GM23248 (cell line): Measurements from ENCODE around the gene RAB43. TPM values are rescaled to one million over a fixed set of nuclear protein-coding genes. Genes with fewer than 3 reads are reported as not detected.

Experiments used
- DNase-seq: peaks from one replicate; pipeline ENCODE4 v3.0.0-alpha.2; 2015
- H2AFZ ChIP-seq: fragments of 200-600 bp; sonication (generic); 2 replicates; pipeline ENCODE4 v1.6.1; 2016; ENCODE audit warnings: antibody characterized with exemption
- H3F3A ChIP-seq: fragments of 200-600 bp; sonication (generic); 2 replicates; pipeline ENCODE4 v1.6.1; 2016; ENCODE audit warnings: mild to moderate bottlenecking, antibody characterized with exemption, mixed run types; ENCODE audit not compliant: insufficient read depth
- H3K27ac ChIP-seq: fragments of 200-600 bp; sonication (generic); 2 replicates; pipeline ENCODE4 v1.5.1; 2016; ENCODE audit warnings: mild to moderate bottlenecking
- H3K27me3 ChIP-seq: fragments of 200-600 bp; sonication (generic); replicated peaks from 2 replicates; pipeline ENCODE4 v1.6.1; 2016; ENCODE audit warnings: mild to moderate bottlenecking; ENCODE audit not compliant: insufficient read depth
- H3K36me3 ChIP-seq: fragments of 200-600 bp; sonication (generic); 2 replicates; pipeline ENCODE4 v1.6.1; 2016; ENCODE audit warnings: low read depth, mild to moderate bottlenecking
- H3K4me1 ChIP-seq: fragments of 200-600 bp; sonication (generic); 2 replicates; pipeline ENCODE4 v1.6.1; 2016; ENCODE audit warnings: mild to moderate bottlenecking; ENCODE audit not compliant: insufficient read depth
- H3K4me2 ChIP-seq: fragments of 200-600 bp; sonication (generic); one replicate; pipeline ENCODE4 v1.6.1; 2016; ENCODE audit warnings: mild to moderate bottlenecking; ENCODE audit not compliant: unreplicated experiment
- H3K4me3 ChIP-seq: fragments of 200-600 bp; sonication (generic); 2 replicates; pipeline ENCODE4 v1.5.1; 2016; ENCODE audit warnings: mild to moderate bottlenecking
- H3K79me2 ChIP-seq: fragments of 200-600 bp; sonication (generic); 2 replicates; pipeline ENCODE4 v1.6.1; 2016; ENCODE audit warnings: mild to moderate bottlenecking; ENCODE audit not compliant: insufficient read depth
- H3K9ac ChIP-seq: fragments of 200-600 bp; sonication (generic); 2 replicates; pipeline ENCODE4 v1.6.1; 2016; ENCODE audit warnings: mild to moderate bottlenecking
- H3K9me2 ChIP-seq: fragments of 200-600 bp; sonication (generic); 2 replicates; pipeline ENCODE4 v1.6.1; 2016; ENCODE audit warnings: mixed run types, mild to moderate bottlenecking, moderate library complexity; ENCODE audit not compliant: insufficient read depth
- H3K9me3 ChIP-seq: fragments of 200-600 bp; sonication (generic); one replicate; pipeline ENCODE4 v1.6.1; 2017; ENCODE audit warnings: low read depth
- H4K20me1 ChIP-seq: fragments of 200-600 bp; sonication (generic); 2 replicates; pipeline ENCODE4 v1.6.0; 2016; ENCODE audit not compliant: insufficient read depth
- EZH2 ChIP-seq: fragments of 200-600 bp; sonication (generic); IDR thresholded peaks from 2 replicates; pipeline ENCODE4 v1.6.1; 2018; ENCODE audit warnings: antibody characterized with exemption, mild to moderate bottlenecking; ENCODE audit not compliant: insufficient read depth, poor library complexity, severe bottlenecking
- EZH2phosphoT487 ChIP-seq: fragments of 200-600 bp; sonication (generic); IDR thresholded peaks from 2 replicates; pipeline ENCODE4 v1.6.1; 2018; ENCODE audit warnings: antibody characterized with exemption, moderate library complexity, mild to moderate bottlenecking, low read depth; ENCODE audit not compliant: insufficient read depth
- WGBS, 2 experiments: methylation state at CpG; one replicate each; pipeline ENCODE4 v1.1.6; 2015 to 2017; ENCODE audit warnings: low lambda C conversion rate in 2 of 2, low coverage in 1 of 2; ENCODE audit errors: missing lambda C conversion rate in 2 of 2; 5-methylcytosine and 5-hydroxymethylcytosine counted together
- in situ Hi-C: fragments of 300-500 bp; cut with MboI; formaldehyde crosslinking; loops from 2 replicates; pipeline ENCODE4 v1.15.0; 2020
- polyA plus RNA-seq: library from polyadenylated mRNA; unstranded; fragments of >200 nt; fragmentation: Nextera tagmentation; extraction: Ambion mirVana; gene quantifications from 2 replicates; pipeline ENCODE4 v1.2.1, GENCODE V29; 2016
- total RNA-seq: library from RNA; depleted of rRNA; stranded (reverse); fragments of >200 nt; shearing (Covaris generic); gene quantifications from 2 replicates; pipeline ENCODE4 v1.2.3, GENCODE V29; 2014

RAB43 gene
- total and polyA plus RNA-seq, 2 experiments from 2014 or later: 6.9 to 19.7 TPM

DNA sequence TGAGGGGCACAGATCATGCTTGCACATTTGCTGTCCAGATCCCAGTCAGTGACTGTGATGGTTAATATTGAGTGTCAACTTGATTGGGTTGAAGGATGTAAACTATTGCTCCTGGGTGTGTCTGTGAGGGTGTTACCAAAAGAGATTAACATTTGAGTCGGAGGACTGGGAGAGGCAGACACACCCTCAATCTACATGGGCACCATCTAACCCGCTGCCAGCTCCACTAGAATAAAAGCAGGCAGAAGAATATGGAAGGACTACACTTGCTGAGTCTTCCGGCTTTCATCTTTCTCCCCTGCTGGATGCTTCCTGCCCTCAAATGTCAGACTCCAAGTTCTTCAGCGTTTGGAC, 55.9 kb downstream of the RAB43 start:
- in situ Hi-C loops: no loop called here

DNA sequence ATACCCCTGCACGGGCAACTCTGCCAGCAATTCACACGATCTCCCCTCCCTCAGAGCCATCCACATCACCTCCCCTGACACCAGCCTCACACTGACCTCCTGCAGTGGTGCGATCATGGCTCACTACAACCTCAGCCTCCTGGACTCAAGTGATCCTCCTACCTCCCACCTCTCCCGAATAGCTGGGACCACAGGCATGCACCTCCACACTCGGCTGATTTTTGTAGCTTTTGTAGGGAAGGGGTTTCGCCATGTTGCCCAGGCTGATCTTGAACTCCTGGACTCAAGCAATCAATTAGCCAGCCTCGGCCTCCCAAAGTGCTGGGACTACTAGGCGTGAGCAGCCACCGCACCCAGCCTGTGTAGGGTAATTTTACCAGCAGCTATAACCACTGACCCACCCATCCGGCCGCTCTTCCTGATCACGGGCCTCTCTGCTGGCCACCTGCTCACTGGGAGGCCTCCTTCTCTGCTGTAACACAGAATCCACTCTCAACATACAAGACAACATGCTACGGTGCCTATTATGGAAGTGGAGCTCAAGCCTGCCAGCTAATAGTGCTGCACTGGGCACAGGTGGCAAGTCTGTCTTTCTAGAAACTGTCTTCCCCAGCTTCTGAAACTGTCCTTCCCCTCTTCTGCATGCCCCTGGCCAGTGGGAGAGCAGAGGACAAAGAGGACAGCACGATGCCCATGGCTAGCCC, 56.4 kb downstream of the RAB43 start:
- Histone ChIP-seq H3K27me3 (no peaks in the 10 kb centered on the region), H3K9me3 (no peaks in the 10 kb centered on the region), H2AFZ (no peak overlapping the region), H3K4me2 (no peak overlapping the region), H4K20me1 (no peaks in the 10 kb centered on the region), H3K9ac (no peak overlapping the region), H3K4me3 (no peak overlapping the region), H3K79me2 (no peaks in the 10 kb centered on the region), H3K36me3 (no peaks in the 10 kb centered on the region), H3K27ac (no peak overlapping the region), H3F3A (no peaks in the 10 kb centered on the region), H3K4me1 (no peaks in the 10 kb centered on the region), H3K9me2 (no peaks in the 10 kb centered on the region)
- in situ Hi-C loops: no loop called here
- TF ChIP-seq EZH2 (no peak), EZH2phosphoT487 (no peak)
- WGBS, 2 experiments: 72 to 73% methylated on average over 14 of the region's 14 CpGs
- no peak for DNase-seq

More for the DNA sequence above, 55.9 kb downstream of the RAB43 start:
- no peaks in the 10 kb centered on the region for H3K9me3 ChIP-seq
- H4K20me1 ChIP-seq: no peaks in the 10 kb centered on the region
- 40 to 55% methylated on average over 4 of the region's 4 CpGs for WGBS, 2 experiments
- no peaks in the 10 kb centered on the region for H3F3A ChIP-seq
- no peaks in the 10 kb centered on the region for H3K27me3 ChIP-seq
- H2AFZ ChIP-seq: no peak overlapping the region
- H3K79me2 ChIP-seq: no peaks in the 10 kb centered on the region
- H3K4me2 ChIP-seq: no peak overlapping the region
- no peaks in the 10 kb centered on the region for H3K9me2 ChIP-seq
- no peaks in the 10 kb centered on the region for H3K4me1 ChIP-seq
- H3K4me3 ChIP-seq: no peak overlapping the region
- DNase-seq: no peak
- H3K27ac ChIP-seq: no peak overlapping the region
- no peak for TF ChIP-seq EZH2
- no peak for TF ChIP-seq EZH2phosphoT487
- no peaks in the 10 kb centered on the region for H3K36me3 ChIP-seq
- no peak overlapping the region for H3K9ac ChIP-seq

DNA sequence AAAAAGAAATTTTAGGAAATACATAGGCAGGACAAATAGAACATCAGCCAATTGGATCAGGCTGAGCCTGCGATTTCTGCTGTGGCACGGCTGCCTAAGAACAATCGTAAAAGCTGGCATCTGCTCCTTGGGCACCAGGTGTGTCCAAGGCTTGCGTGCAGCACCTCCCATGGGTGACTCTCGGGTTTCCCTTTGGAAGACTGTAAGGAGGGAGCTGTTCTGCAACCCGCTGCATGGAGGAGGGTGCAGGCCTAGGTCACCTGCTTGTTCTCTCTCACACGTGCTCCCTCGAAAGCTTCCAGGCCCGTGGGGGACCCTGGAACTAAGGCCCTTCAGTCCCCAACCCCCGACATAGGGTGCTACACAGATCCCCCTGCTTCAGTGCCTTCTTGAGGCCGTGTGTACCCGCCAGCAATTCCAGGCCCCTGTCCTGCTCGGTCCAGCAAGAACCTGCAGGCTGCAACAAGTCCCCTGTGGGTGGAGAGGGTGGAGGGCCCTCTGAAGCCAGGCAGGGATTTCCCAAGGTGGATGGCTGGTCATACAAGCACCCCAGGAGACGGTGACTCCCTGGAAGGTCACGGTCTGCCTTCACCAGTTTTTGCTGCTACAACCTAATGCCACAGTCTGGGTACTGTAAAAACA, 57.6 kb downstream of the RAB43 start:
- no peak for DNase-seq
- 0 out of 2 replicates have a peak, but pooled peaks cover 3% of the 10 kb centered on the region for H3K27me3 ChIP-seq
- no peak overlapping the region for H3K4me3 ChIP-seq
- H3K27ac ChIP-seq: no peak overlapping the region
- H3K9me3 ChIP-seq: no peaks in the 10 kb centered on the region
- no peak for TF ChIP-seq EZH2phosphoT487
- TF ChIP-seq EZH2: no peak
- no peak overlapping the region for H3K9ac ChIP-seq
- H4K20me1 ChIP-seq: no peaks in the 10 kb centered on the region
- H3F3A ChIP-seq: no peaks in the 10 kb centered on the region
- WGBS, 2 experiments: 63 to 70% methylated on average over 15 of the region's 15 CpGs
- no peaks in the 10 kb centered on the region for H3K79me2 ChIP-seq
- H3K4me1 ChIP-seq: no peaks in the 10 kb centered on the region
- no peak overlapping the region for H3K4me2 ChIP-seq
- H3K9me2 ChIP-seq: no peaks in the 10 kb centered on the region
- H2AFZ ChIP-seq: no peak overlapping the region
- no peaks in the 10 kb centered on the region for H3K36me3 ChIP-seq
- in situ Hi-C loops: no loop called here

DNA sequence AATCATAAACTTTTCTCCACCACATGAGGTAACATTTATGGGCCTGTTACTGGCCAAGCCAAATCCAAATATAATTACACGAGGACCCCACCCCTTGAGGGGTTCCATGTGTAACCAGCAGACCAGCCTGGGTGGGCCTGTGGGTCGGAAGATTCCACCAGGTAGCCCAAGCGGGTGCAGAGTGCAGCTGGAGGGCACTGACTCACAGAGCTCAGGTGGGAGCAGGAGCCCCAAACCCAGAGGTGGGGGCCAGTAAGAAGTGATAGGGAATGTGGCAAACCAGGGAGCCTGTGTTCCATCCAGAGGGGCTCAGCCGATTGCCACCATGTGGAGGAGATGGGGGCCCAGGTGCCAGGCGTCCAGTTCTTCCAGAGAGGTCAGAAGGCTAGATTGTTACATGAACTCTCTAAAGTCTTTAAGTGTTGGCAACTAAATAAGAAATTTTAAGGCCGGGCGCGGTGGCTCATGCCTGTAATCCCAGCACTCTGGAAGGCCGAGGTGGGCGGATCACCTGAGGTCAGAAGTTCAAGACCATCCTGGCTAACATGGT, 58.4 kb downstream of the RAB43 start:
- no peaks in the 10 kb centered on the region for H4K20me1 ChIP-seq
- in situ Hi-C loops: no loop called here

More for the DNA sequence above, 58.4 kb downstream of the RAB43 start:
- H2AFZ ChIP-seq: no peak overlapping the region
- no peak overlapping the region for H3K27ac ChIP-seq
- H3K4me1 ChIP-seq: no peaks in the 10 kb centered on the region
- WGBS, 2 experiments: 76 to 81% methylated on average over 10 of the region's 10 CpGs
- no peak for TF ChIP-seq EZH2
- no peak for TF ChIP-seq EZH2phosphoT487
- no peaks in the 10 kb centered on the region for H3K9me2 ChIP-seq
- no peak overlapping the region for H3K9ac ChIP-seq
- no peak overlapping the region for H3K4me3 ChIP-seq
- no peaks in the 10 kb centered on the region for H3K79me2 ChIP-seq
- 0 out of 2 replicates have a peak, but pooled peaks cover 3% of the 10 kb centered on the region for H3K27me3 ChIP-seq
- DNase-seq: no peak
- no peaks in the 10 kb centered on the region for H3F3A ChIP-seq
- H3K4me2 ChIP-seq: no peak overlapping the region
- no peaks in the 10 kb centered on the region for H3K36me3 ChIP-seq
- H3K9me3 ChIP-seq: no peaks in the 10 kb centered on the region
